Measurements from ENCODE around the gene UBE2Z.

DNA sequence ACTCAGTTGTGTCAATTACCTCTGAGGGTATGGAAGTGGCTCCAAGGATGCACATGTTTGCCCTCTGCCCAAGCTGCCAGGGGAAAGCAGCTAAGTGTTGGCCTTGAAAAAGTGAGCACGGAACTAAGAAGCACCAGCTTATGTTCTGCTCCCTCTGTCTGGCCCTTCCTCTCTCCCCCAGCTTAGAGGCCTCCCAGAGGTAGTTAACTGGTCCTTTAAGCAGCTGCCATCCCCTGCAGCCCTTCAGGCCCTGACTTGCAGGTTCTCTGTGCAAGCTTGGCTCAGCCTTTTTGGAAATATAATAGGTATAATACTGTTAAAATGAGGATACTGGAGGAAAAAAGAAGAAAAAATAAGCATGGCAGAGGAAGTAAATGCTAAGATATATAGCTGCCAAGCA, 7.0 kb upstream of the UBE2Z start:
- no peak for TF ChIP-seq POLR2A (IDR thresholded peaks at IDR 0.05)
- TF ChIP-seq CTCF (IDR thresholded peaks at IDR 0.05) = no peak

All from adrenal gland (tissue), 5 donors.